OCI-LY3 (cell line): ENCODE measurements around the gene TSPAN33.

ENCODE experiments used
- H2AFZ ChIP-seq: fragments of 200-600, 300-600 bp; shearing (Covaris generic); 2 replicates; pipeline ENCODE4 v1.6.0; 2014; ENCODE audit warnings: antibody characterized with exemption, low read depth, low read length
- H3K27ac ChIP-seq: fragments of 200-600, 300-600 bp; sonication (generic); 2 replicates; pipeline ENCODE4 v1.5.1; 2014; ENCODE audit warnings: mild to moderate bottlenecking, low read length, moderate library complexity, mixed read lengths
- H3K27me3 ChIP-seq: fragments of 200-600, 300-600 bp; sonication (generic); 2 replicates; pipeline ENCODE4 v1.6.1; 2014; ENCODE audit warnings: low read depth, low read length, mixed read lengths
- H3K36me3 ChIP-seq: fragments of 200-600, 300-600 bp; sonication (generic); replicated peaks from 2 replicates; pipeline ENCODE3; 2014; ENCODE audit warnings: low read depth, low read length, mixed read lengths
- H3K4me1 ChIP-seq: fragments of 300-600, 200-600 bp; sonication (generic); 2 replicates; pipeline ENCODE4 v1.6.1; 2014; ENCODE audit warnings: low read length, mixed read lengths
- H3K4me2 ChIP-seq: fragments of 200-600, 300-600 bp; sonication (generic); 2 replicates; pipeline ENCODE4 v1.6.1; 2014; ENCODE audit warnings: low read length, mixed read lengths
- H3K4me3 ChIP-seq: fragments of 300-600, 200-600 bp; sonication (generic); 2 replicates; pipeline ENCODE4 v1.5.1; 2014; ENCODE audit warnings: antibody characterized with exemption, mild to moderate bottlenecking, low read length, moderate library complexity
- H3K79me2 ChIP-seq: fragments of 300-600, 200-600 bp; shearing (Covaris generic); 2 replicates; pipeline ENCODE4 v1.6.1; 2014; ENCODE audit warnings: mild to moderate bottlenecking, low read length, mixed read lengths
- H3K9ac ChIP-seq: fragments of 300-600, 200-600 bp; shearing (Covaris generic); 2 replicates; pipeline ENCODE4 v1.6.0; 2014; ENCODE audit warnings: mild to moderate bottlenecking, low read length, moderate library complexity
- H3K9me3 ChIP-seq: fragments of 200-600, 300-600 bp; shearing (Covaris generic); 2 replicates; pipeline ENCODE4 v1.6.1; 2014; ENCODE audit warnings: low read length, mixed read lengths; ENCODE audit not compliant: insufficient read depth
- H4K20me1 ChIP-seq: fragments of 200-600, 300-600 bp; sonication (generic); 2 replicates; pipeline ENCODE4 v1.6.1; 2016; ENCODE audit warnings: low read length, mixed read lengths; ENCODE audit not compliant: insufficient read depth
- CTCF ChIP-seq: fragments of 200-600, 300-600 bp; sonication (generic); IDR thresholded peaks from 2 replicates; pipeline ENCODE4 v1.5.1; 2014; ENCODE audit warnings: antibody characterized with exemption, low read length, low read depth
- EZH2phosphoT487 ChIP-seq: fragments of 200-600 bp; shearing (Covaris generic); IDR thresholded peaks from 2 replicates; pipeline ENCODE4 v1.6.1; 2018; ENCODE audit warnings: antibody characterized with exemption, mixed run types, low read depth

Gene TSPAN33

GRCh38 chr7:129160161-129160905 is 15.8 kb downstream of the TSPAN33 start:
- TF ChIP-seq CTCF, result no peak
- TF ChIP-seq EZH2phosphoT487, result no peak
- no peak overlapping the region for H3K9ac ChIP-seq
- H3K36me3 ChIP-seq, result peaks cover 67% of the 10 kb centered on the region
- no peak overlapping the region for H2AFZ ChIP-seq
- peaks cover 84% of the 10 kb centered on the region for H3K79me2 ChIP-seq
- H3K27ac ChIP-seq, result no peak overlapping the region
- no peak overlapping the region for H3K4me3 ChIP-seq
- H4K20me1 ChIP-seq, result peaks cover 71% of the 10 kb centered on the region
- peaks cover 60% of the 10 kb centered on the region for H3K4me1 ChIP-seq
- H3K9me3 ChIP-seq, result no peaks in the 10 kb centered on the region
- H3K27me3 ChIP-seq, result no peaks in the 10 kb centered on the region
- no peak overlapping the region for H3K4me2 ChIP-seq

DNA sequence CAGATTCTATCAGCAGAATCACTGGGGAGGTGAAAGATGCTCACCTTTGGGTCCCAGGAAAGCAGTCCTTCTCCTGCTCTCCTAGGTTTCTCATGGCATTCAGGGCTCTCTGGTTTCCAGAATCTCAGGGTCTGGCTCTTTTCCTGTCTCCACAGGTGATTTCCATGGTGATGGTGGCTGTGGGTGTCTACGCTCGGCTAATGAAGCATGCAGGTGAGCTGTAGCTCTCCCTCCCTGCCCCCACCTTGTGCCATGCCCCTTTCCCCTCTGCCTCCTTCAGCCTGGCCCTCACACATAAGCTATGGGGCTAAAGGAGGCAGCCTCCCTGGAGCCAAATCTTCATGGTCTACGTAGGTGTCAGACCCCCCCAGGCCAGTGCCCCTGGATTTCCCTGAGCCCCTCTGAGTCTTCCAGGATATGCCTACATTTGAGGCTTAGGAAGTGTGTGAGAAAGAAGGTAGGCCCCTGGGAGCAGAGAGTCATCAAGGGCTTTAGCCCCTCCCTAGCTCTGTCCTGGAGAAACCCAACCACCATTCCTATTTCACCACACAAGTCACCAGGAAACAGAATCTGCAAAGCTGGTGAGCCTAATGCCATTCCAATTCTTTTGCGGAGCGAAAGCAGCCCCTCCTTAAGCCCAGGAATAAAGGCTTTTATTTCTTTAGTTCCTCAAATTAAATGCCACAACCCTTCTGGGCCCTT is 17.2 kb downstream of the TSPAN33 start:
- Histone ChIP-seq H3K9ac (no peak overlapping the region), H2AFZ (no peak overlapping the region), H3K4me3 (no peak overlapping the region), H3K4me2 (peak overlapping the region; percentile 4; the same call in 1 of the 2 replicates), H3K36me3 (peaks cover 61% of the 10 kb centered on the region), H3K79me2 (peaks cover 71% of the 10 kb centered on the region), H3K4me1 (peaks cover 73% of the 10 kb centered on the region), H4K20me1 (peaks cover 58% of the 10 kb centered on the region), H3K27ac (peak overlapping the region; percentile 94), H3K9me3 (no peaks in the 10 kb centered on the region), H3K27me3 (no peaks in the 10 kb centered on the region)
- TF ChIP-seq EZH2phosphoT487 (no peak), CTCF (no peak)

GRCh38 chr7:129162732-129163131 is 18.2 kb downstream of the TSPAN33 start:
- H3K9ac ChIP-seq, result peak overlapping the region; percentile 27; the same call in 1 of the 2 replicates
- TF ChIP-seq CTCF, result no peak
- no peak for TF ChIP-seq EZH2phosphoT487
- no peak overlapping the region for H2AFZ ChIP-seq
- H3K27ac ChIP-seq, result peak overlapping the region; percentile 94
- H4K20me1 ChIP-seq, result peaks cover 49% of the 10 kb centered on the region
- peaks cover 60% of the 10 kb centered on the region for H3K79me2 ChIP-seq
- no peaks in the 10 kb centered on the region for H3K9me3 ChIP-seq
- no peak overlapping the region for H3K4me3 ChIP-seq
- peak overlapping the region; percentile 38 for H3K4me2 ChIP-seq
- no peaks in the 10 kb centered on the region for H3K27me3 ChIP-seq
- peaks cover 60% of the 10 kb centered on the region for H3K36me3 ChIP-seq
- peaks cover 84% of the 10 kb centered on the region for H3K4me1 ChIP-seq

- Histone ChIP-seq H2AFZ (no peak overlapping the region), H3K36me3 (peaks cover 65% of the 10 kb centered on the region), H3K27ac (peak overlapping the region; percentile 94), H3K9me3 (no peaks in the 10 kb centered on the region), H3K79me2 (peaks cover 49% of the 10 kb centered on the region), H4K20me1 (peaks cover 39% of the 10 kb centered on the region), H3K4me1 (peaks cover 96% of the 10 kb centered on the region), H3K4me2 (peak overlapping the region; percentile 38), H3K9ac (peak overlapping the region; percentile 12; the same call in 1 of the 2 replicates), H3K27me3 (no peaks in the 10 kb centered on the region), H3K4me3 (no peak overlapping the region)
- peak; percentile 84 for TF ChIP-seq CTCF
- TF ChIP-seq EZH2phosphoT487, result no peak
These were observed 19.5 kb downstream of the TSPAN33 start for GRCh38 chr7:129163875-129164544.
